ENCODE results near the gene DCAF11.

DNA sequence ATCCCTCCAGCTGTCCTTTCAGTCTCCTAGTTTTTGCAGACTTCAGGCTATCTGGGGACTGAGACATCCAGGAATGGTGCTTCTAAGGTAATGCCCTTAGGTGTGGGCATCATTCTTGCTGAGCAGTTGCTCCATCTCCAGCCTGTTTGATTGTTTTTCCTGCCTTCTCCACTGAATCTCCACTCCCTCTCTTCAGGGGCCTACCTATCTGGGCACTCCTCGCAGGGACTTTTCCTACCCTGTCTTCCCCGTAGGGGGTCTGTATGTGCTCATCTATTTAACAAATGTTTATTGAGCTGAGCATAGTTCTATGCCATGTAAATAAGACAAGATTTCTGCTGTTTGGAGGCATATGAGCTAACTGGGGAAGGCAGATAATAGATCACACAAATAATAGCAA, 18.4 kb downstream of the DCAF11 start:
- TF ChIP-seq, protein P1, sequence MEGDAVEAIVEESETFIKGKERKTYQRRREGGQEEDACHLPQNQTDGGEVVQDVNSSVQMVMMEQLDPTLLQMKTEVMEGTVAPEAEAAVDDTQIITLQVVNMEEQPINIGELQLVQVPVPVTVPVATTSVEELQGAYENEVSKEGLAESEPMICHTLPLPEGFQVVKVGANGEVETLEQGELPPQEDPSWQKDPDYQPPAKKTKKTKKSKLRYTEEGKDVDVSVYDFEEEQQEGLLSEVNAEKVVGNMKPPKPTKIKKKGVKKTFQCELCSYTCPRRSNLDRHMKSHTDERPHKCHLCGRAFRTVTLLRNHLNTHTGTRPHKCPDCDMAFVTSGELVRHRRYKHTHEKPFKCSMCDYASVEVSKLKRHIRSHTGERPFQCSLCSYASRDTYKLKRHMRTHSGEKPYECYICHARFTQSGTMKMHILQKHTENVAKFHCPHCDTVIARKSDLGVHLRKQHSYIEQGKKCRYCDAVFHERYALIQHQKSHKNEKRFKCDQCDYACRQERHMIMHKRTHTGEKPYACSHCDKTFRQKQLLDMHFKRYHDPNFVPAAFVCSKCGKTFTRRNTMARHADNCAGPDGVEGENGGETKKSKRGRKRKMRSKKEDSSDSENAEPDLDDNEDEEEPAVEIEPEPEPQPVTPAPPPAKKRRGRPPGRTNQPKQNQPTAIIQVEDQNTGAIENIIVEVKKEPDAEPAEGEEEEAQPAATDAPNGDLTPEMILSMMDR (IDR thresholded peaks at IDR 0.05), result no peak
- TF ChIP-seq POLR2A (IDR thresholded peaks at IDR 0.05) (no peak), POLR2AphosphoS5 (IDR thresholded peaks at IDR 0.05) (no peak)

All from breast epithelium (tissue), 3 donors.